GM21723 (cell line): ENCODE data around the gene BMP8B.

Experiments
- ATAC-seq: cut with Tn5 transposase; IDR thresholded peaks from one replicate; pipeline ENCODE4 v1.9.1; 2021; ENCODE audit warnings: mild to moderate bottlenecking, moderate library complexity; ENCODE audit not compliant: unreplicated experiment

The BMP8B gene

GRCh38 chr1:39727932-39728317, 60.7 kb downstream of the BMP8B start:
- no peak for ATAC-seq

GRCh38 chr1:39727221-39727931, 61.3 kb downstream of the BMP8B start:
- no peak for ATAC-seq

GRCh38 chr1:39726600-39726999, 62.1 kb downstream of the BMP8B start:
- ATAC-seq, result no peak

- ATAC-seq, result no peak
These were observed 66.2 kb downstream of the BMP8B start for GRCh38 chr1:39722495-39722894.

GRCh38 chr1:39721664-39722063, 67.0 kb downstream of the BMP8B start:
- no peak for ATAC-seq

- no peak for ATAC-seq
These were observed 68.3 kb downstream of the BMP8B start for GRCh38 chr1:39720094-39720999.

GRCh38 chr1:39717809-39718208, 70.9 kb downstream of the BMP8B start:
- no peak for ATAC-seq

- no peak for ATAC-seq
These were observed 75.1 kb downstream of the BMP8B start for GRCh38 chr1:39713557-39713956.

GRCh38 chr1:39711966-39712340, 76.7 kb downstream of the BMP8B start:
- ATAC-seq, result no peak

- ATAC-seq, result no peak
These were observed 77.3 kb downstream of the BMP8B start for GRCh38 chr1:39711104-39711965.

- ATAC-seq, result no peak
These were observed 81.2 kb downstream of the BMP8B start for GRCh38 chr1:39707506-39707905.
